Embryonic facial prominence (tissue), 1 donor: Measurements from ENCODE around the gene RPL41.
"Not testable (repeated sequence)": the region's sequence is repeated elsewhere in the genome, so short reads cannot be mapped to it uniquely, and the experiment has no call there.

Source experiments
- DNase-seq: peaks from one replicate; pipeline ENCODE4 v3.0.0-alpha.2; 2016; ENCODE audit errors: extremely low spot score

The RPL41 gene

DNA sequence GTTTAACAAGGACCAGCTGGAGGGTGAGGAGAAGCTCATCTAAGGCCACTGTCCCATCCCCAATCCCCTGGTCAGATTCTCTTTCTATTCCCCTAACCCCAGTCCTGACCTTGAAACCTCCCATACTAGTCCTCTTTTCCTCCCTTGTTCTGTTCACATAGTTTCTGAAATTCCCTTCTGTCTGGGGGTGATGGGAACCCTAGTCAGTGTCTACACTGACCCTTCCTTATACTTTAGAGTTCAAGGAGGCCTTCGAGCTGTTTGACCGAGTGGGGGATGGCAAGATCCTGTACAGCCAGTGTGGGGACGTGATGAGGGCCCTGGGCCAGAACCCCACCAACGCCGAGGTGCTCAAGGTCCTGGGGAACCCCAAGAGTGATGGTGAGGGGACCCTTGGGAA lies 38.4 kb downstream of the RPL41 start:
- no peak for DNase-seq

DNA sequence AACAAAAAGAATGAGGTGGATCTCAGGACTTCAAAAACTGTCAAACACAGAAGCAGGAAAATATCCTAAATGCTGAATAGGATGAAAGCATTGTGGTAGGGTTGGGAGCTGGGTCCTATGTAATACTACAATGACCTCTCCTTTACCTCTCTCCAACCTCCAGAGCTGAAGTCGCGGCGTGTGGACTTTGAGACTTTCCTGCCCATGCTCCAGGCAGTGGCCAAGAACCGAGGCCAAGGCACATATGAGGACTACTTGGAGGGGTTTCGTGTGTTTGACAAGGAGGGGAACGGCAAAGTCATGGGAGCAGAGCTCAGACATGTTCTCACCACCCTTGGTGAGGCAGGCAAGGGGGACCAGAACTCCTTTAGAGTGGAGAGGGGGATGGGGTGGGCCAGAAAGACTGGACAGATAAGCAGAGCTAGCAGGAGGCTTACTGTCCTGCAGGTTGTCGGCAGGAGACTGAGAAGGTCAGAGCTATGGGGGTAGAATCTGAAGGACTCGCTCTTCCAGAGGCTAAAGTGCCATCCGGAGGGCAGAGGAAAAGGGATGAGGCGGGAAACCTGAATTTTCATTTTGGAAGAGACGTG lies 38.9 kb downstream of the RPL41 start:
- DNase-seq: no peak

DNA sequence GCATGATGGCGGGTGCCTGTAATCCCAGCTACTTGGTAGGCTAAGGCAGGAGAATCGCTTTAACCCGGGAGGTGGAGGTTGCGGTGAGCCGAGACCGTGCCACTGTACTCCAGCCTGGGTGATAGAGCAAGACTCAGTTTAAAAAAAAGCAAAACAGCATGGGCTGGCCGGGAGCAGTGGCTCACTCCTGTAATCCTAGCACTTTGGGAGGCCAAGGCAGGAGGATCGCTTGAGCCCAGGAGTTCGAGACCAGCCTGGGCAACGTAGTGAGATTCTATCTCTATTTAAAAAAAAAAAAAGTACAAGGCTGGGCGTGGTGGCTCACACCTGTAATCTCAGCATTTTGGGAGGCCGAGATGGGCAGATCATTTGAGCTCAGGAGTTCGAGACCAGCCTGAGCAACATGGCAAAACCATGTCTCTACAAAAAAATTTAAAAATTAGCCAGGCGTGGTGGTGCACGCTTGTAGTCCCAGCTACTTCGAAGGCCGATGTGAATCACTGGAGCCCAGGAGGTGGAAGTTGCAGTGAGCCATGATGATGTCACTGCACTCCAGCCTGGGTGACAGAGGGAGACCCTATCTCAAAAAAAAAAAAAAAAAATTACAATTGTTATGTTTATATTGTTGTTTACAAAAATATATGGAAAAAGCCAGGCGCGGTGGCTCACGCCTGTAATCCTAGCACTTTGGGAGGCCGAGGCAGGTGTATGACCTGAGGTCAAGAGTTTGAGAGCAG lies 40.2 kb downstream of the RPL41 start:
- not testable (repeated sequence) for DNase-seq

DNA sequence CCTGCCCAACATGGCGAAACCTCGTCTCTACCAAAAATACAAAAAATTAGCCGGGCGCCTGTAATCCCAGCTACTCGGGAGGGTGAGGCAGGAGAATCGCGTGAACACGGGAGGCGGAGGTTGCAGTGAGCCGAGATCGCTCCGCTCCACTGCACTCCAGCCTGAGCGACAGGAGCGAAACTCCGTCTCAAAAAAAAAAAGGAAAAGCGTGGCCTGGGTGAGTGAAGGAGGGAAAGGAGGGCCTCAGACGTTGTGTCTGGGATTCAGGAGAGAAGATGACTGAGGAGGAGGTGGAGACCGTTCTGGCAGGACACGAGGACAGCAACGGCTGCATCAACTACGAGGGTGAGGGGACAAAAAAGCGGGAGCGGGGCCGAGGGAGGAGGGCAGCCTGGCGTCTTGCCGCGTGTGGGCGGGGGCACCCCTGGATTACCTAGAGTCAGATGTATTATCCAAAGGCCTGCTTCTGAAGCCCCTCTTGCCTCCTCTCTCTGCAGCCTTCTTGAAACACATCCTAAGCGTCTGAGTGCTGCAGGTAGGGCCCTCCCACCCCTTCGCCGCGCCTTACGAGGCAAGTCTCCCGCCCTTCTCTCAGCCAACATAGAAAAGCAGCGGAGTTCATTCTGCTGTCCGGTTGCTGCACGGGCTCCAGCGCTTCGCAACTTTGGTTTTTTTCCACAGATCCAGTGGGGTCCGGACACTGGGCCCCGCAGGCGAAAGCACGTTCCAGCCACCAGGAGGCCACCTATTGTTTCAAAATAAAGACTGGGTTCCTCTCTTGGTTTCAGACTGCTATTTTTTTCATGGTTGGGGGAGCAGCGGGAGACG lies 41.0 kb downstream of the RPL41 start:
- peak; percentile 85 for DNase-seq

- peak; percentile 98 for DNase-seq
Measured at GRCh38 chr12:56158029-56158925, 41.8 kb downstream of the RPL41 start, which contains the start of gene MYL6. TSS of gene MYL6 (plus strand) at chr12:56158359. CDS start at chr12:56158402, 43 bp downstream.

DNA sequence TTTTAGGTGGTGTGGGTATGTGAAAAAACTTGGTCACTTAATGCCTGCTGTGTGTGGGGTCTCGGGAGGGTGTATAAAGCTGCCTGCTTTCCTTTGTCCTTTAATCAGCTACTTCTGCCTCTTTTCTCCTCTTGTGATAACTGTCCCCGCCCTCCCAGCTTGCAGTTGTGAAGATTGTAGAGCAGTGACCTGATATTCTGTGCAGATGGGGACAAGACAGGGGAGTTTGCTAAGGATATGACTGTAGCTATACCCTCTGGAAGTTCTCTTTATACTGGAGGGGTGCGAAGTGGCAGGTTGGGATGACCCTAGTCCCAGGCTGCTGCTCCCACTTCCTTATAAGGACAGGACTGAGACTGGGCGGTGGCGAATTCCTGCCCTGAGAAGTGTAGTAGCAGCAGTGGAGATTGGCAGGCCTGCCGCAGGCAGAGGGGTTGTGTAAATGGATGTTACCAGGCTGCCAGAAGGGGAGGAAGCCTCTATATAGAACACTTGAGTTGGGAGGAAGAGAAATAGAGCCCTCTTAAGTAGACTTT lies 42.6 kb downstream of the RPL41 start:
- DNase-seq: no peak

DNA sequence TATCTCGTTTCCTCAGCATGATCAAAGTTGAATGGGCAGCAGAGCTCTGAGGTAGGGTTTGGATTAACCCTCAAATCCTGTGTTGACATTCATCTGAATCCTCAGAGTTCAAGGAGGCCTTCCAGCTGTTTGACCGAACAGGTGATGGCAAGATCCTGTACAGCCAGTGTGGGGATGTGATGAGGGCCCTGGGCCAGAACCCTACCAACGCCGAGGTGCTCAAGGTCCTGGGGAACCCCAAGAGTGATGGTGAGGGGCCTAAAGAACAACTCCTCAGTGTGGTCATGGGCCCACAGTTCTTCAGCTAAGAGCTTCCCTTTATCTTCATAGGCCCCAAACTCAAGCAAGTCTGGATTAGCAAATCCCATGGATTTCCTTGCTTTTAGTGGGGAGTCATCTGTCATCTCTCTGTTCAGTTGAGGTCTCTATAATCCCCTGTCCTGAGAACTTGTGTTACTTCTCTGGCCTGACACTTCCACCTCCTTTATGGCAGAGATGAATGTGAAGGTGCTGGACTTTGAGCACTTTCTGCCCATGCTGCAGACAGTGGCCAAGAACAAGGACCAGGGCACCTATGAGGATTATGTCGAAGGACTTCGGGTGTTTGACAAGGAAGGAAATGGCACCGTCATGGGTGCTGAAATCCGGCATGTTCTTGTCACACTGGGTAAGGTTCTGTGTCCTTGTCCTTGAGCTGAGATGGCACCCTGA lies 43.2 kb downstream of the RPL41 start:
- DNase-seq: no peak

DNA sequence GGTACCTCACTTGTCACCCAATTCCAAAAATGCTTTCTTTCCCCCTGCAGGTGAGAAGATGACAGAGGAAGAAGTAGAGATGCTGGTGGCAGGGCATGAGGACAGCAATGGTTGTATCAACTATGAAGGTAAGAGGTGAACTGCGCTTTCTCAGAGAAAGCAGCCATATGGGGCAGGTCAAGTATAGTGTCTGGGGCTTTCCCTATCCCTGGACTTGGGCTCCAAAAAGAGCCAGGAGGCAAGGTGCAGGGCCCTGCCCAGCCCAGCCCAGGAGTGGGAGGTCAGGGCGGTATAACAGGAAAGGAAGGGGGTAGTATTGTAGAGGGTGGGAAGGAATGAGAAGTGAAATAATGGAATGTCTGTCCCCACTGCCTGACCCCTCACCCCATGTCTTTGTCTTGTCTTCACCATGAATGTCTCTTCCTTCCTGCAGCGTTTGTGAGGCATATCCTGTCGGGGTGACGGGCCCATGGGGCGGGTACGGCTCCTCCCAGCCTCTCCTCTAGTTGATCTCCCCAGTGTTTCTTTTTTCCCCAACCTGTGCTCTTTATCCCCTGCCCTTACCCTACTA lies 43.8 kb downstream of the RPL41 start:
- no peak for DNase-seq

- DNase-seq: no peak
Measured at GRCh38 chr12:56160894-56161689, 44.7 kb downstream of the RPL41 start.

GRCh38 chr12:56161690-56162351 lies 45.4 kb downstream of the RPL41 start:
- no peak for DNase-seq

DNA sequence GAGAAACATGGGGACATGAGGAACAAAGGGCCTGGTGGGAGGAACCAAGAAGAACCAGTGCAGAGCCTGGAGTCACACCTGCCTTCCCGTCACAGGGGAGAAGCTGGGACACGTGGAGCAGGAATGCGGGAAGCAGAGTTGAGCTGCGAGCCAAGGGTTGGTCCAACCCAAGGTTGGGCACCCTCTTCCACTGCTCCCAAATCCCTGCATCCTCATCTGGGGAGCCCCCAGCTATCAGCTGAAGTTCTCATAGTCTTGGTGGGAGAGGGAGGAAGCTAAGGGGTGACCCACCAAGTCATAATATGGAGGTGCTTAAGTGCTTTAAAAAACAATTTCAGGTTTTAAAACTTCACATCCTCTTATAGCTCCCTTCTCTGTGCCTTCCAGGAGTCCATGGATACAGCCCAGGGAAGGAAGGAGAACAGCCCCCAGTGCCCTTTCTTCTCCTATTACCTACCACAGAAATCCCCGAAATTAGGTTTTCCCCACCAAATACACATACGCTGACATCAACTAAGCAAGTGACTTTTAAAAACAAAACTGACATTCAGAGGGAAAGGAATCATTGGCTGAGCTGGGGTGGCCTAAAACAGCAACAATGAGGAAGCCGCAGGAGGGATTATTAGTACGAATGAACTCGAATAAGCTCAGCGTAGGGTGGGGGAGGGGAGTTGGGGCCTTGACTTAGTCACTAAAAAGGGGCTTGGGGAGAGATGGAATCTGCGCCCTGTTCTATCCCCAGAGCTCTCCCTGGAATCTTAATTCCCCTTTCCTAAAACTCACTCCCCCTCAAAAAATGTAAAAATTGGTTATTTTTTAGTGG lies 46.2 kb downstream of the RPL41 start:
- DNase-seq: no peak

DNA sequence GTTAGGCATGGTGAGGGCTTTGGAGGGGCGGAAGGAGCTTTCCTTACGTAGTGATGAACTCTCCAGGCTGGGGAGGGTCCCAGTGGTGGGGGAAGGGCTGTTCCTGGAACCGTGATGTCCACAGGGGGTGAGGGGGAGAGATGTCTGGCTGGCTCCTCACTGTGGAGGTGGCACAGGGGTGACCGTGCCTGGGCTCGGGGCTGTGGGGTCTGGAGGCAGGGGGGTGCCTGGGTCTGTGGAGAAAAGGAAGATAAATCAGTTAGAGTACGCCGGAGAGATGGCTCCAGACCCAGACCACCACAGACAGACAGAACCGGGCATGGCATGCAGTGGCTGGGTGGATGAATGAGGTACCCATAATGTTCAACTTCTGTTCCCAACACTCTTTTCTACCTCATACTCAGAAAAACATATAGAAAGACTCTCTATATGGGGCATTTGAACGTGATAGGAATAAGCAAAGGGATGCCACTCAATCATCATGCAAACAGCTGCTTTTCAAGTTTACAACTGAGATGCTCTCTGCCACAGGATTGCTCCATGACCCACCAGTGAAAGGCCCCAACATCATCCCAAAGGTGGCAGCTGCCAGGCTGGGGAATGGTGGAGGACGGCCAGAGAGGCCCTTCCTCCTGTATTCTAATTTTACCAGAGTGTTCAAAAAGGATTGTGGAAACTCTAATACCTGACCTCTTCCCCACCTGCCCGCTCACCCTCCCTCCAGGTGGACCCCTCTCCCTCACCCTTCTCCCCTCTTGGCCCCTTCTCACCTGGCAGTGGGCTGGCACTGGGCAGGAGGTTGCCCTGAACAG lies 47.3 kb downstream of the RPL41 start:
- no peak for DNase-seq

DNA sequence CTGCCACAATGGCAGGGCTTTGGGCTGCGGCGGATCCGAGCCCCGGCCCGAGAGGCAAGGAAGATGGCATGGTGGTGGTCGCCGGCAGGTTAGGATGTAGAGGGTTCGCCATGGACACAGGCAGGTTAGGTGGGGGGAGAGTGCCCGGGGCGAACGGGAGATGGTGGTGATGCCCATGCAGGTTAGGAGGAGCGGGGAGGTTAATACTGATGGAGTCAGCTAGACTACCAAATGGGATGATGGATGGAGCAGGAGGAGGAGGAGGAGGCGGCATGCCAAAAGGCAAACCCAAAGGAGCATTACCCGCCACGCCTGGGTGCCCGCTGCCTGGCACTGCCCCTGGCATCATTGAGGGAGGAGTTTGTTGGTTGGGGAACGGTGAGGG lies 47.9 kb downstream of the RPL41 start:
- DNase-seq: no peak

- no peak for DNase-seq
Measured at GRCh38 chr12:56165369-56165768, 48.9 kb downstream of the RPL41 start.
